BJ (cell line): ENCODE results near the gene RGS9. TPM values are rescaled to one million over a fixed set of nuclear protein-coding genes. Genes with fewer than 3 reads are reported as not detected.
"Not testable (repeated sequence)": the region's sequence is repeated elsewhere in the genome, so short reads cannot be mapped to it uniquely, and the experiment has no call there.

Source experiments
- CTCF ChIA-PET: fragments of 350-600 bp; formaldehyde crosslinking; extraction: SDS; loops from one replicate; lab custom pipeline; 2021; ENCODE audit warnings: antibody characterized with exemption, inconsistent platforms; lab: Yijun Ruan, JAX
- POLR2A ChIA-PET: fragments of 300-600 bp; sonication (Branson Sonifier 250); formaldehyde crosslinking; extraction: SDS; loops from one replicate; lab custom pipeline; 2021; ENCODE audit warnings: antibody characterized with exemption; lab: Charles Lee
- DNase-seq: peaks from one replicate; pipeline ENCODE4 v3.0.0-alpha.2; 2011; ENCODE audit warnings: low read depth
- H3K27me3 ChIP-seq: 2 replicates; pipeline ENCODE4 v1.6.0; 2011; ENCODE audit warnings: low read length; ENCODE audit not compliant: control insufficient read depth, insufficient read depth
- H3K36me3 ChIP-seq: 2 replicates; pipeline ENCODE4 v1.5.1; 2011; ENCODE audit warnings: low read length; ENCODE audit not compliant: control insufficient read depth, insufficient read depth
- H3K4me3 ChIP-seq: 2 replicates; pipeline ENCODE4 v1.5.1; 2011; ENCODE audit warnings: low read depth, mild to moderate bottlenecking, control low read depth, low read length
- polyA minus RNA-seq: library from RNA; depleted of rRNA, polyadenylated mRNA; stranded (reverse); fragments of >200 nt; gene quantifications from 2 replicates; pipeline ENCODE4 v1.2.3, GENCODE V29; 2011; rRNA and poly(A)+ RNA removed
- polyA plus RNA-seq: library from polyadenylated mRNA; depleted of rRNA; stranded (reverse); fragments of >200 nt; gene quantifications from 2 replicates; pipeline ENCODE4 v1.2.3, GENCODE V29; 2011; rRNA removed
- TF ChIP-seq, protein P1 (sequence below): IDR thresholded peaks from 2 replicates; pipeline ENCODE4 v1.5.1; 2011; ENCODE audit warnings: low read depth, mild to moderate bottlenecking, control low read depth, inconsistent platforms, low read length, moderate library complexity; ENCODE audit not compliant: insufficient read depth

RGS9 gene
- polyA plus RNA-seq (1.5 and 1.6 TPM in 2 replicates), polyA minus RNA-seq (1.0 and 1.6 TPM in 2 replicates)

DNA sequence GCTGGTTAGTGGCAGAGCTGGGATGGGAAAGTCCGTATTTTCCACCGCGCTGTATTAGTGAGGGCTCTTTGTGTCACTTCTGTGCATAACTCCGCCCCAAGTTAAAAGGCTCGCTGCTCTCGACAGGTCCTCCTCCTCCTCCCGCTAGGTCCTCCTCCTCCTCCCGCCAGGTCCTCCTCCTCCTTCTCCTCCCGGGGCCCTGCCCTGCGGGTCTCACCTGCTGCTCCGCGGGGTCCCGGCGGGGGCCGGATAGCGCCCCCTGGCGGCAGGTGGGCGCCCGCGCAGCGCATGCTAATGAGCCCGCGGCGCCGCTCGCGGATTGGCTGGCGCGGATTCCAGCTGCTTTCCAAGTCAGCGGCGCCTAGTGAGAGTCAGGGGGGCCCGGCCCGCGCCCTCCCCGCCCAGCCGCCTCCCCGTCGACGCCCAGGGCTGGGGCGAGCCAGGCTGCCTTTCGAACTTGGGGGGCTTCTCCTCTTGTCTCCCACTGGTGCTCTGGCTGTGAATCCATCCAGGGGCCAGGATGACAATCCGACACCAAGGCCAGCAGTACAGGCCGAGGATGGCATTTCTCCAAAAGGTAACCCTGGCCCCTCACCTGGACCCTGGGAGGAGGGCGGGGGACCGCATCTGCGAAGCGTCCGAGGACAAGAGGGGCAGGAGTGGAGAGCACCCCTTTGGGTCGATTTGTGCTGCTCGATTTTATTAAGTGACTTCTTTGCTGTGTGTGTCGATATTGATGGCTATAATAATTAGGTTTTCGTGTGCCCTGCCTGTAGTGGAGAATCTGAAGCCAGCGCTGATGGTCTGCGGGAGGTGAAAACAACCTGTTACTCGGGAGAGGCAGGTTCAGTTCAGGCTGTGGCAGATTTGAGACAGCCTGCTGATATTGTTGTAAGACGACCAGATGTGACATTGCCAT lies at the start of gene RGS9:
TSS of gene RGS9 (plus strand) at position 350 of the 919 bp plus-strand sequence. CDS start at position 521, 171 bp downstream.
- CTCF ChIA-PET, result interaction anchor here (0.5 to 5.5 kb wide), 32 partner anchors 9 to 218 kb away, joined by 3 to 33 read pairs (median 4); partner anchors contain the start of genes GNA13 and LRRC37A3
- Histone ChIP-seq H3K4me3 (peak within 1 kb of the TSS; percentile 40), H3K36me3 (no peaks in the 10 kb centered on the region), H3K27me3 (peaks cover 10% of the 10 kb centered on the region)
- TF ChIP-seq, protein P1, sequence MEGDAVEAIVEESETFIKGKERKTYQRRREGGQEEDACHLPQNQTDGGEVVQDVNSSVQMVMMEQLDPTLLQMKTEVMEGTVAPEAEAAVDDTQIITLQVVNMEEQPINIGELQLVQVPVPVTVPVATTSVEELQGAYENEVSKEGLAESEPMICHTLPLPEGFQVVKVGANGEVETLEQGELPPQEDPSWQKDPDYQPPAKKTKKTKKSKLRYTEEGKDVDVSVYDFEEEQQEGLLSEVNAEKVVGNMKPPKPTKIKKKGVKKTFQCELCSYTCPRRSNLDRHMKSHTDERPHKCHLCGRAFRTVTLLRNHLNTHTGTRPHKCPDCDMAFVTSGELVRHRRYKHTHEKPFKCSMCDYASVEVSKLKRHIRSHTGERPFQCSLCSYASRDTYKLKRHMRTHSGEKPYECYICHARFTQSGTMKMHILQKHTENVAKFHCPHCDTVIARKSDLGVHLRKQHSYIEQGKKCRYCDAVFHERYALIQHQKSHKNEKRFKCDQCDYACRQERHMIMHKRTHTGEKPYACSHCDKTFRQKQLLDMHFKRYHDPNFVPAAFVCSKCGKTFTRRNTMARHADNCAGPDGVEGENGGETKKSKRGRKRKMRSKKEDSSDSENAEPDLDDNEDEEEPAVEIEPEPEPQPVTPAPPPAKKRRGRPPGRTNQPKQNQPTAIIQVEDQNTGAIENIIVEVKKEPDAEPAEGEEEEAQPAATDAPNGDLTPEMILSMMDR, result peak; percentile 70
- POLR2A ChIA-PET, result no interaction called here
- no peak for DNase-seq

DNA sequence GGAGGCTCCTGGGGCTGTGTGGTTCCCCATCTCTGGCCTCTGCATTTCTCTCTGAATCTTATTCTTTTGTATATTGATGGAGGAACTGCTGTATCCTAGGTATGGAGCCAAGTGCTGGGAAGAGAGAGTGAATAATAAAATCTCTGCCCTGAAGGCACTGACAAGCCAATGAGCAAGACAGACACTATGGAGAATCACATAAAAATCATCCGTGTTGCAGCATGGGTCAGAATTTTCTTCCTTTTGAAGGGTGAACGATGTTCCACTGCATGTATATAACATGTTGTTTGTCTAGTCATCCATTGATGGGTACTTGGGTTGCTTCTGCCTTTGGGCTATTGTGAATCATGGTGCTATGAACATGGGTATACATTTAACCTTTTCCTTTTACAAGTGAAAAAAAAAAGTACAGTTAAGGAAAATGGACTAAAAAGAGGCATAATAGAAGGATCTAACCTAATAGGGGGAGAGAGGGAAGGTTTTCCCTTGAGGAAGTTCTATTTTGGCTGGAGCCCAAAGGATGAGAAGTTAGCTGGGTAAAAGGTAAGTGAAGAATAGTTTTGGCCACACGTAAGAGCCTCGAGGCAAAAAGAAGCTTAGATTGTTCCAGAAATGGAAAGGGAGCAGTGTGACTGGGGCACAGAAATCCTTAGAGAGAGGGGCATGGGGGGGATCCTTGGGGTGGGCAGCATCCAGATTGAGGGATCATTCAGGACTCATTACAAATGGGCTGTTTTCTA lies 48.4 kb upstream of the RGS9 start:
- POLR2A ChIA-PET, result no interaction called here
- Histone ChIP-seq H3K36me3 (no peaks in the 10 kb centered on the region), H3K27me3 (peaks cover 6% of the 10 kb centered on the region), H3K4me3 (no peak overlapping the region)
- CTCF ChIA-PET, result interaction anchor here (1.1 to 1.5 kb wide), 2 partner anchors 9 to 11 kb away, joined by 3 to 7 read pairs; no protein-coding TSS in a partner anchor
- no peak for DNase-seq
- TF ChIP-seq, protein P1, result no peak

DNA sequence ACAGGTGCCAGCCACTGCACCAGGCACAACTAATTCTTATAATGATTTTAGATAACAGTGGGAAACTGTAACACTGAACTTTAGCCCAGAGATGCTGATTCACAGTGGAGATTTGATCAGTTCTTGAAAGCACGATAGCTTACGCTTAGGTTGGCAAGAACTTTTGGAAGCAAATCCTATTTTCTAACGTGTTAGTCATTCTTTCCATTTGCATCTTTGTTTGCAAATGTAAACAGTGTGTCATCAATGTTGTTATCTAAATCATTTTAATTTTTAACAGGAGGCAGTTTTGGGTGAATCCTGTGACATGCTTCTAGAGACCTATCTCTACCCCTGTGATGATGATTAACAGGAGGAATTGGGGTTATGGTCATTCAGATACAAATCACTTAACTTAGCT lies 44.9 kb upstream of the RGS9 start:
- H3K36me3 ChIP-seq, result no peaks in the 10 kb centered on the region
- H3K4me3 ChIP-seq, result no peak overlapping the region
- TF ChIP-seq, protein P1, result no peak
- peaks cover 4% of the 10 kb centered on the region for H3K27me3 ChIP-seq
- ChIA-PET CTCF (interaction anchor here (0.6 to 0.7 kb wide), 2 partner anchors 8 to 14 kb away, joined by 3 to 4 read pairs; no protein-coding TSS in a partner anchor), POLR2A (no interaction called here)
- no peak for DNase-seq

DNA sequence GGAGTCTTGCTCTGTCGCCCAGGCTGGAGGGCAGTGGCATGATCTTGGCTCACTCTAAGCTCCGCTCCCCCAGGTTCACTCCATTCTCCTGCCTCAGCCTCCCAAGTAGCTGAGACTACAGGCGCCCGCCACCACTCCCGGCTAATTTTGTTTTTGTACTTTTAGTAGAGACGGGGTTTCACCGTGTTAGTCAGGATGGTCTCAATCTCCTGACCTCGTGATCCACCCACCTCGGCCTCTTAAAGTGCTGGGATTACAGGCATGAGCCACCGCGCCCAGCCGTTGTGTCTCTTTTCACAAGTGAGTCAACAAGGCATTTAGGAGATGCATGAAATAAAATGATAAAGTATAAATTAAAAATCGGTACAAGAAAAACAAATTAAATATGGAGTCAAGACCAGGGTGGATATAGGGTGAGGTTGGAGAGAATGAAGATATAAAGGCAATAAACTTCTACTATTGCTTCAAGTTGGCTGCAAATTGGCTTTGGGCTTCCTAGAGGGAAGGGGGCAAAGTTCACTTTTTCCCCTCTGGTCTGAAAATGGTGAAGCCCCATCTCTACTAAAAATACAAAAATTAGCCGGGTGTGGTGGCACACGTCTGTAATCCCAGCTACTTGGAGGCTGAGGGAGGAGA lies 44.3 kb upstream of the RGS9 start:
- DNase-seq, H3K4me3 ChIP-seq, POLR2A ChIA-PET, H3K36me3 ChIP-seq, H3K27me3 ChIP-seq: not testable (repeated sequence)
- CTCF ChIA-PET, result interaction anchor here (0.6 kb wide), 1 partner anchor 14 kb away, joined by 3 read pairs; no protein-coding TSS in a partner anchor

DNA sequence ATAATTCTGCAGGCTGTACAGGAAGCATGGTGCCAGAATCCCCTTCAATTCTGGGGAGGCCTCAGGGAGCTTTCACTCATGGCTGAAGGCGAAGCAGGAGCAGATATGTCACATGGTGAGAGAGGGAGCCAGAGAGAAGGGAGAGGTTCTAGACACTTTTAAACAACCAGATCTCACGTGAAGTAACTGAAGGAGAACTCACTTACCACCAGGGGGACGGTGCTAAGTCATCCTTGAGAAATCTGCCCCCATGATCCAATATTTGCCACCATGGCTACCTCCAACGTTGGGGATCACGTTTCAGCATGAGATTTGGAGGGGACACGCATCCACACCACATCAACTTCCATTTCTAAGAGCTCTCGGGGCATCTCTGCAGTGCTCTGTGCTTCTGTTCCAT lies 43.2 kb upstream of the RGS9 start:
- DNase-seq, result no peak
- ChIA-PET POLR2A (no interaction called here), CTCF (interaction anchor here (2.1 kb wide), 1 partner anchor 11 kb away, joined by 6 read pairs; no protein-coding TSS in a partner anchor)
- no peaks in the 10 kb centered on the region for H3K36me3 ChIP-seq
- H3K4me3 ChIP-seq, result no peak overlapping the region
- TF ChIP-seq, protein P1, result no peak
- H3K27me3 ChIP-seq, result peaks cover 4% of the 10 kb centered on the region
